Right atrium auricular region (tissue), 2 donors: ENCODE measurements around the gene ITM2B. TPM values are rescaled to one million over a fixed set of nuclear protein-coding genes. Genes with fewer than 3 reads are reported as not detected.

Experiments used
- DNase-seq: peaks from one replicate; pipeline ENCODE4 v3.0.0-alpha.2; 2019; ENCODE audit warnings: low spot score
- H3K27ac ChIP-seq, 2 donors: fragments of 200-600 bp; sonication (generic); 1 replicate in 1 of 2; 2 replicates in 1 of 2; pipeline ENCODE4 v1.5.1; 2016 to 2019
- H3K27me3 ChIP-seq, 2 donors: fragments of 200-600 bp; sonication (generic); one replicate each; pipeline versions ENCODE4 v1.5.1 to v1.6.0; 2017 to 2019
- H3K36me3 ChIP-seq: fragments of 200-600 bp; sonication (generic); one replicate; pipeline ENCODE4 v1.5.1; 2016
- H3K4me1 ChIP-seq, 2 donors: fragments of 200-600 bp; sonication (generic); one replicate each; pipeline versions ENCODE4 v1.5.1 to v1.6.0; 2017 to 2019
- H3K4me3 ChIP-seq, 2 donors: fragments of 200-600 bp; sonication (generic); 1 replicate in 1 of 2; 2 replicates in 1 of 2; pipeline ENCODE4 v1.5.1; 2017 to 2019; ENCODE audit warnings: mild to moderate bottlenecking in 1 of 2, moderate library complexity in 1 of 2
- H3K9me3 ChIP-seq, 2 donors: fragments of 200-600 bp; sonication (generic); one replicate each; pipeline ENCODE4 v1.5.1; 2019
- CTCF ChIP-seq, 2 donors: fragments of 200-600 bp; sonication (generic); IDR thresholded peaks; one replicate each; pipeline ENCODE4 v1.5.1; 2019; ENCODE audit warnings: antibody characterized with exemption in 2 of 2
- total RNA-seq, 2 donors: library from RNA; depleted of rRNA; stranded (reverse); fragments of >200 nt; gene quantifications; one replicate each; pipeline ENCODE4 v1.1.0, GENCODE V29; 2016

Gene ITM2B
- total RNA-seq, 2 donors from 2014 or later, result 495 to 570 TPM

GRCh38 chr13:48273346-48273745 lies 40.3 kb downstream of the ITM2B start:
- TF ChIP-seq CTCF (IDR thresholded peaks at IDR 0.05), result no peak
- Histone ChIP-seq H3K27me3 (no peaks in the 10 kb centered on the region), H3K4me3 (no peak overlapping the region), H3K9me3 (no peaks in the 10 kb centered on the region), H3K27ac (no peak overlapping the region), H3K4me1 (peaks cover 0 to 5% of the 10 kb centered on the region in 2 donors), H3K36me3 (peaks cover 14% of the 10 kb centered on the region)
- no peak for DNase-seq

- no peak for DNase-seq
- no peak for TF ChIP-seq CTCF (IDR thresholded peaks at IDR 0.05)
- no peak overlapping the region for H3K27ac ChIP-seq
- no peaks in the 10 kb centered on the region for H3K27me3 ChIP-seq
- H3K4me1 ChIP-seq, result peaks cover 0 to 6% of the 10 kb centered on the region in 2 donors
- H3K9me3 ChIP-seq, result no peaks in the 10 kb centered on the region
- no peak overlapping the region for H3K4me3 ChIP-seq
- peaks cover 5% of the 10 kb centered on the region for H3K36me3 ChIP-seq
These were observed 42.5 kb downstream of the ITM2B start for GRCh38 chr13:48275507-48275906.

GRCh38 chr13:48278806-48279205 lies 45.8 kb downstream of the ITM2B start:
- Histone ChIP-seq H3K27ac (no peak overlapping the region), H3K4me1 (peaks cover 0 to 6% of the 10 kb centered on the region in 2 donors), H3K4me3 (no peak overlapping the region), H3K36me3 (no peaks in the 10 kb centered on the region), H3K27me3 (no peaks in the 10 kb centered on the region), H3K9me3 (no peaks in the 10 kb centered on the region)
- DNase-seq, result no peak
- no peak for TF ChIP-seq CTCF (IDR thresholded peaks at IDR 0.05)

GRCh38 chr13:48281556-48281955 lies 48.5 kb downstream of the ITM2B start:
- H3K4me3 ChIP-seq, result no peak overlapping the region
- H3K27ac ChIP-seq, result no peak overlapping the region
- DNase-seq, result no peak
- no peak for TF ChIP-seq CTCF (IDR thresholded peaks at IDR 0.05)
- no peaks in the 10 kb centered on the region for H3K27me3 ChIP-seq
- H3K4me1 ChIP-seq, result peaks cover 0 to 6% of the 10 kb centered on the region in 2 donors
- no peaks in the 10 kb centered on the region for H3K36me3 ChIP-seq
- no peaks in the 10 kb centered on the region for H3K9me3 ChIP-seq

- TF ChIP-seq CTCF (IDR thresholded peaks at IDR 0.05), result no peak
- Histone ChIP-seq H3K4me1 (no peaks in the 10 kb centered on the region), H3K36me3 (no peaks in the 10 kb centered on the region), H3K27me3 (no peaks in the 10 kb centered on the region), H3K27ac (no peak overlapping the region), H3K9me3 (no peaks in the 10 kb centered on the region), H3K4me3 (no peak overlapping the region)
- DNase-seq, result no peak
These were observed 58.7 kb downstream of the ITM2B start for GRCh38 chr13:48291730-48292129.

GRCh38 chr13:48292650-48293049 lies 59.6 kb downstream of the ITM2B start:
- Histone ChIP-seq H3K4me3 (no peak overlapping the region), H3K27ac (no peak overlapping the region), H3K9me3 (no peaks in the 10 kb centered on the region), H3K4me1 (no peaks in the 10 kb centered on the region), H3K27me3 (no peaks in the 10 kb centered on the region), H3K36me3 (no peaks in the 10 kb centered on the region)
- no peak for DNase-seq
- TF ChIP-seq CTCF (IDR thresholded peaks at IDR 0.05), result no peak
